Hematopoietic multipotent progenitor cell treated with erythropoietin and hydrocortisone succinate and interleukin-3 and kit ligand, for 8 days (in vitro differentiated cells): ENCODE results near the gene RAP2C.

ENCODE experiments used
- DNase-seq: peaks from one replicate; pipeline ENCODE4 v3.0.0-alpha.2; 2015

RAP2C gene

GRCh38 chrX:132219343-132219768 lies at the start of gene RAP2C:
RAP2C (minus strand) TSS chrX:132219447; CDS start chrX:132217268, 2,179 bp downstream.
- DNase-seq, result peak; percentile 82

GRCh38 chrX:132267392-132267791 lies 48.1 kb upstream of the RAP2C start:
- no peak for DNase-seq

- no peak for DNase-seq
Observed at GRCh38 chrX:132266583-132267355, 47.5 kb upstream of the RAP2C start.

GRCh38 chrX:132263127-132263526 lies 43.9 kb upstream of the RAP2C start:
- DNase-seq, result no peak

- DNase-seq, result no peak
Observed at GRCh38 chrX:132258509-132258908, 39.3 kb upstream of the RAP2C start.

GRCh38 chrX:132257116-132257515 lies 37.9 kb upstream of the RAP2C start:
- DNase-seq, result no peak

- DNase-seq, result no peak
Observed at GRCh38 chrX:132236121-132236520, 16.9 kb upstream of the RAP2C start.

GRCh38 chrX:132235488-132235887 lies 16.2 kb upstream of the RAP2C start:
- no peak for DNase-seq

- no peak for DNase-seq
Observed at GRCh38 chrX:132231587-132231986, 12.3 kb upstream of the RAP2C start.

GRCh38 chrX:132227383-132228112 lies 8.3 kb upstream of the RAP2C start:
- no peak for DNase-seq

- DNase-seq, result peak; percentile 17
Observed at GRCh38 chrX:132226169-132226568, 6.9 kb upstream of the RAP2C start.

- peak; percentile 88 for DNase-seq
Observed at GRCh38 chrX:132218100-132218812, 991 bp downstream of the RAP2C start.

- peak; percentile 77 for DNase-seq
Observed at GRCh38 chrX:132217203-132218073, 1.8 kb downstream of the RAP2C start.

- peak; percentile 12 for DNase-seq
Observed at GRCh38 chrX:132216806-132217202, 2.4 kb downstream of the RAP2C start.

GRCh38 chrX:132216283-132216682 lies 3.0 kb downstream of the RAP2C start:
- no peak for DNase-seq

- DNase-seq, result no peak
Observed at GRCh38 chrX:132214518-132214917, 4.7 kb downstream of the RAP2C start.

GRCh38 chrX:132209527-132209926 lies 9.7 kb downstream of the RAP2C start:
- no peak for DNase-seq

- DNase-seq, result no peak
Observed at GRCh38 chrX:132208422-132208821, 10.8 kb downstream of the RAP2C start.

- no peak for DNase-seq
Observed at GRCh38 chrX:132207996-132208395, 11.3 kb downstream of the RAP2C start.

- DNase-seq, result no peak
Observed at GRCh38 chrX:132206259-132206658, 13.0 kb downstream of the RAP2C start.

GRCh38 chrX:132204629-132205028 lies 14.6 kb downstream of the RAP2C start:
- DNase-seq, result no peak

- no peak for DNase-seq
Observed at GRCh38 chrX:132200976-132201375, 18.3 kb downstream of the RAP2C start.

- no peak for DNase-seq
Observed at GRCh38 chrX:132199941-132200340, 19.3 kb downstream of the RAP2C start.
